NB4 (cell line): ENCODE data around the gene SSMEM1.

Source experiments
- POLR2A ChIP-seq: IDR thresholded peaks from 2 replicates; pipeline ENCODE4 v1.6.1; 2011; ENCODE audit warnings: mild to moderate bottlenecking; ENCODE audit not compliant: insufficient read length; ENCODE audit errors: extremely low read depth
- TF ChIP-seq, protein P1 (sequence below): IDR thresholded peaks from one replicate; pipeline ENCODE4 v1.5.1; 2012; ENCODE audit warnings: low read depth, low read length
- TF ChIP-seq, protein P2 (sequence below): IDR thresholded peaks from 2 replicates; pipeline ENCODE4 v1.6.1; 2011; ENCODE audit warnings: low read depth, low read length

DNA sequence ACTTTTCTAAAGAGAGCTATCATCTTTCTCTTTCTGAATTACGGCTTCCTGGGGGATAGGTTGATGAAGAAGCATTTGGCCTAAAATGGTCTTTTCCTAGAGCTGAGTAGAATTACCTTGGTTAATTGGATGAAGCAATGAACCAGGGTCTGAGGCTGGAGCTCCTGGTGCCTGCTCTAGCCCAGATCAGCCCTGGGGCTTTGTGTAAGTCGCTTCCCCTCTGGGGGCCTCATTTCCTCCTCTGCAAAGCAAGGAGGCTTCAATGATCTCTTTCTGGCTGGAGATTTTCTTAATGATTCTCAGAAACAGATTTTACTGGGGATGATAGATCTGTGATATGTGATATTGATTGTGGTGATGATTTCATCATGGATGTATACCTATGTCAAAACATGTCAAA, 55.5 kb downstream of the SSMEM1 start:
- TF ChIP-seq, protein P1, sequence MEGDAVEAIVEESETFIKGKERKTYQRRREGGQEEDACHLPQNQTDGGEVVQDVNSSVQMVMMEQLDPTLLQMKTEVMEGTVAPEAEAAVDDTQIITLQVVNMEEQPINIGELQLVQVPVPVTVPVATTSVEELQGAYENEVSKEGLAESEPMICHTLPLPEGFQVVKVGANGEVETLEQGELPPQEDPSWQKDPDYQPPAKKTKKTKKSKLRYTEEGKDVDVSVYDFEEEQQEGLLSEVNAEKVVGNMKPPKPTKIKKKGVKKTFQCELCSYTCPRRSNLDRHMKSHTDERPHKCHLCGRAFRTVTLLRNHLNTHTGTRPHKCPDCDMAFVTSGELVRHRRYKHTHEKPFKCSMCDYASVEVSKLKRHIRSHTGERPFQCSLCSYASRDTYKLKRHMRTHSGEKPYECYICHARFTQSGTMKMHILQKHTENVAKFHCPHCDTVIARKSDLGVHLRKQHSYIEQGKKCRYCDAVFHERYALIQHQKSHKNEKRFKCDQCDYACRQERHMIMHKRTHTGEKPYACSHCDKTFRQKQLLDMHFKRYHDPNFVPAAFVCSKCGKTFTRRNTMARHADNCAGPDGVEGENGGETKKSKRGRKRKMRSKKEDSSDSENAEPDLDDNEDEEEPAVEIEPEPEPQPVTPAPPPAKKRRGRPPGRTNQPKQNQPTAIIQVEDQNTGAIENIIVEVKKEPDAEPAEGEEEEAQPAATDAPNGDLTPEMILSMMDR = no peak
- no peak for TF ChIP-seq POLR2A
- TF ChIP-seq, protein P2, sequence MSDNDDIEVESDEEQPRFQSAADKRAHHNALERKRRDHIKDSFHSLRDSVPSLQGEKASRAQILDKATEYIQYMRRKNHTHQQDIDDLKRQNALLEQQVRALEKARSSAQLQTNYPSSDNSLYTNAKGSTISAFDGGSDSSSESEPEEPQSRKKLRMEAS = no peak
